Measurements from ENCODE around the gene CDIPT. TPM values are rescaled to one million over a fixed set of nuclear protein-coding genes. Genes with fewer than 3 reads are reported as not detected.

The CDIPT gene
- total RNA-seq, 1 experiment from 2014 or later, result 58.3 TPM

- CTCF ChIA-PET, result no interaction called here
- Histone ChIP-seq H3K27me3 (ENCODE audit: insufficient read depth, low read length) (no peaks in the 10 kb centered on the region), H3K9me2 (ENCODE audit: insufficient read depth) (no peaks in the 10 kb centered on the region), H3K36me3 (ENCODE audit: control insufficient read depth in 1 of 2, insufficient read depth in 2 of 2, low read length in 2 of 2) (no peaks in the 10 kb centered on the region; a peak in 1 of 4 replicates), H3K4me2 (ENCODE audit: low read length) (no peak overlapping the region), H3K79me2 (ENCODE audit: insufficient read depth, low read length) (no peaks in the 10 kb centered on the region), H2AFZ (ENCODE audit: low read depth, low read length, poor library complexity, severe bottlenecking) (no peak overlapping the region), H3K27ac (ENCODE audit: low read depth, low read length) (no peak overlapping the region), H4K20me1 (ENCODE audit: insufficient read depth) (no peaks in the 10 kb centered on the region), H3K4me3 (replicated peaks in 1 of 2; ENCODE audit: low read depth in 1 of 2, low read length in 2 of 2) (no peak overlapping the region), H3K4me1 (ENCODE audit: control insufficient read depth in 1 of 2, insufficient read depth in 2 of 2, low read length in 2 of 2) (no peaks in the 10 kb centered on the region), H3K9me3 (ENCODE audit: control insufficient read depth in 1 of 2, insufficient read depth in 1 of 2, low read depth in 1 of 2, low read length in 2 of 2) (no peaks in the 10 kb centered on the region), H3K9ac (ENCODE audit: low read length) (no peak overlapping the region)
- TF ChIP-seq ELF1 (IDR thresholded peaks at IDR 0.05; ENCODE audit: borderline replicate concordance, low read depth), result no peak
- TF ChIP-seq SRF (IDR thresholded peaks at IDR 0.05; ENCODE audit: low read depth), result no peak
- TF ChIP-seq FOSL1 (IDR thresholded peaks at IDR 0.05; ENCODE audit: low read depth), result no peak
- TF ChIP-seq POLR2AphosphoS5 (IDR thresholded peaks at IDR 0.05; ENCODE audit: low read depth, low read length), result no peak
- no peak for TF ChIP-seq POLR2A (IDR thresholded peaks at IDR 0.05; ENCODE audit: borderline replicate concordance, extremely low read depth, insufficient read depth, insufficient read length)
- TF ChIP-seq ATF3 (IDR thresholded peaks at IDR 0.05), result no peak
- TF ChIP-seq CEBPB (IDR thresholded peaks at IDR 0.05; ENCODE audit: low read depth), result no peak
- TF ChIP-seq SIN3A (IDR thresholded peaks at IDR 0.05; ENCODE audit: low read depth), result no peak
- TF ChIP-seq CBX3 (IDR thresholded peaks at IDR 0.05; ENCODE audit: low read depth), result no peak
- TF ChIP-seq CTCF (IDR thresholded peaks at IDR 0.05 in 2 of 3, conservative IDR thresholded peaks at IDR 0.05 in 1 of 3; ENCODE audit: borderline replicate concordance in 1 of 3, insufficient read depth in 1 of 3, low read depth in 2 of 3, low read length in 2 of 3), result no peak
- no peak for TF ChIP-seq TCF7L2 (IDR thresholded peaks at IDR 0.05; ENCODE audit: borderline replicate concordance, extremely low read depth, insufficient read depth, insufficient read length)
- DNase-seq (ENCODE audit: low read depth, low spot score) (no peak), ATAC-seq (no peak)
- RAD21 ChIA-PET (ENCODE audit: low non-redundant PET in 1 of 2, low total read pairs in 2 of 2, uncharacterized antibody in 2 of 2, unreplicated experiment in 2 of 2), result no interaction called here
- POLR2A ChIA-PET, result interaction anchor here (0.6 kb wide), 1 partner anchor 41 kb away, joined by 3 read pairs; no protein-coding TSS in a partner anchor
- intact Hi-C loops (cut with micrococcal nuclease), result no loop called here
- BruUV-seq (replicated peaks), result no TSS peak
These were observed 45.7 kb upstream of the CDIPT start for GRCh38 chr16:29908719-29909220.

Measured in HCT116 (cell line).